Stimulated activated naive CD8-positive, alpha-beta T cell treated with anti-CD3 and anti-CD28 coated beads, Interleukin-15, amount 100 ng/mL, for 72 hours (primary cell): ENCODE results near the gene RHBDF2.
A peak's percentile ranks its signal among the peaks of the same experiment; 100 is the strongest.
"Not testable (repeated sequence)": the region's sequence is repeated elsewhere in the genome, so short reads cannot be mapped to it uniquely, and the experiment has no call there.

Source experiments
- ATAC-seq: fragments of 150-1000 bp; cut with Tn5 transposase; 2 replicates; pipeline ENCODE4 v1.10.0; 2021; ENCODE audit warnings: mild to moderate bottlenecking, moderate library complexity
- DNase-seq, 2 donors: peaks; one replicate each; pipeline ENCODE4 v3.0.0; 2021 to 2022
- H3K27ac Mint-ChIP-seq, 2 donors: one replicate each; pipeline ENCODE4 v1.8.0; 2022; ENCODE audit warnings: mild to moderate bottlenecking in 2 of 2, mixed read lengths in 2 of 2, moderate library complexity in 2 of 2
- H3K27me3 Mint-ChIP-seq: one replicate; pipeline ENCODE4 v1.8.0; 2022; ENCODE audit warnings: mixed read lengths
- H3K4me1 Mint-ChIP-seq: one replicate; pipeline ENCODE4 v1.8.0; 2022; ENCODE audit warnings: mild to moderate bottlenecking, mixed read lengths
- H3K4me3 Mint-ChIP-seq, 2 donors: one replicate each; pipeline ENCODE4 v1.8.0; 2022; ENCODE audit warnings: mild to moderate bottlenecking in 2 of 2, mixed read lengths in 2 of 2, moderate library complexity in 1 of 2
- H3K9me3 Mint-ChIP-seq, 2 donors: one replicate each; pipeline ENCODE4 v1.8.0; 2022; ENCODE audit warnings: mixed read lengths in 2 of 2

The RHBDF2 gene

DNA sequence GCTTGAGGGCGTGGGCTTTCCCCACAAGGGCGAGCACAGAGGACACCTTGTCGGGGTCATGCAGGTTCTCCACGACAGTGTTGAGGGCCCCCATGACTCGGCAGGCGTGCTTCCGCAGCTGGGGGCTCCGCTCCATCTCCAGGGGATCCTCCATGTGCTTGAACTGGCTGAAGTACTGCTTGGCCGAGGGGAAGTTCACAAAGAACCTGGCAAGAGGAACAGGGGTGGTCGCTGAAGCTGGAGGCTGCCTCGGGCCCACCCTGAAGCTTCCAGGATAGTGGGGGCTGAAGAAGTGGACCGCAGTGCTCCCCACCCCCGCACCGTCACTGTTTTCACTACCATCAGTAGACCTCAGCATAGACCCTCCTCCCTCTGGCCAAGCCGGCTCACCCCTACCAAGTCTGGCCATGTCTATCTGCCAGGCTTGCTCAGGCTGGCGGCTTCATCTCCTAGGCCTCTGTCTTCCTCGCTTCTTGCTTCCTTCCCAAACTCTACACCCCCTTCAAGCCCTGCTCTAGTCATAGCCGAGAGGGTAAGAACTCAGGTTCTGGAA, 30.3 kb upstream of the RHBDF2 start:
- no peaks in the 10 kb centered on the region for H3K9me3 Mint-ChIP-seq
- no peak for ATAC-seq
- H3K27me3 Mint-ChIP-seq = peaks cover 6% of the 10 kb centered on the region
- no peak overlapping the region for H3K4me3 Mint-ChIP-seq
- no peak for DNase-seq
- H3K27ac Mint-ChIP-seq = no peak overlapping the region
- peaks cover 64% of the 10 kb centered on the region for H3K4me1 Mint-ChIP-seq

GRCh38 chr17:76530811-76531485, 29.7 kb upstream of the RHBDF2 start:
- H3K9me3 Mint-ChIP-seq = no peaks in the 10 kb centered on the region

GRCh38 chr17:76530095-76530723, 29.0 kb upstream of the RHBDF2 start:
- peaks cover 59% of the 10 kb centered on the region for H3K4me1 Mint-ChIP-seq
- H3K4me3 Mint-ChIP-seq = peak overlapping the region; percentile 12 to 45
- no peaks in the 10 kb centered on the region for H3K9me3 Mint-ChIP-seq
- no peak for ATAC-seq
- no peaks in the 10 kb centered on the region for H3K27me3 Mint-ChIP-seq
- peak overlapping the region; percentile 10 to 76 for H3K27ac Mint-ChIP-seq
- no peak for DNase-seq

More at GRCh38 chr17:76530811-76531485, 29.7 kb upstream of the RHBDF2 start:
- Mint-ChIP-seq H3K27me3 (no peaks in the 10 kb centered on the region), H3K4me3 (no peak overlapping the region), H3K27ac (peak overlapping the region in 1 of 2 donors; percentile 10), H3K4me1 (peaks cover 64% of the 10 kb centered on the region)
- DNase-seq (no peak), ATAC-seq (no peak)

- DNase-seq = no peak
- H3K27me3 Mint-ChIP-seq = no peaks in the 10 kb centered on the region
- peaks cover 60% of the 10 kb centered on the region for H3K4me1 Mint-ChIP-seq
- H3K27ac Mint-ChIP-seq = peak overlapping the region in 1 of 2 donors; percentile 25
- ATAC-seq = no peak
- H3K9me3 Mint-ChIP-seq = no peaks in the 10 kb centered on the region
- H3K4me3 Mint-ChIP-seq = peak overlapping the region; percentile 54 to 85
Measured at GRCh38 chr17:76529224-76530094, 28.2 kb upstream of the RHBDF2 start.

GRCh38 chr17:76528528-76529223, 27.5 kb upstream of the RHBDF2 start:
- Mint-ChIP-seq H3K4me1 (peaks cover 62% of the 10 kb centered on the region), H3K27me3 (no peaks in the 10 kb centered on the region), H3K4me3 (peak overlapping the region; percentile 54 to 85), H3K27ac (peak overlapping the region; percentile 86 to 96), H3K9me3 (no peaks in the 10 kb centered on the region)
- DNase-seq (no peak), ATAC-seq (peak; percentile 29)

GRCh38 chr17:76528156-76528527, 26.9 kb upstream of the RHBDF2 start:
- ATAC-seq (peak; percentile 22), DNase-seq (no peak)
- Mint-ChIP-seq H3K27ac (peak overlapping the region in 1 of 2 donors; percentile 96), H3K4me3 (peak overlapping the region; percentile 54 to 85), H3K9me3 (no peaks in the 10 kb centered on the region), H3K4me1 (peaks cover 68% of the 10 kb centered on the region), H3K27me3 (no peaks in the 10 kb centered on the region)

DNA sequence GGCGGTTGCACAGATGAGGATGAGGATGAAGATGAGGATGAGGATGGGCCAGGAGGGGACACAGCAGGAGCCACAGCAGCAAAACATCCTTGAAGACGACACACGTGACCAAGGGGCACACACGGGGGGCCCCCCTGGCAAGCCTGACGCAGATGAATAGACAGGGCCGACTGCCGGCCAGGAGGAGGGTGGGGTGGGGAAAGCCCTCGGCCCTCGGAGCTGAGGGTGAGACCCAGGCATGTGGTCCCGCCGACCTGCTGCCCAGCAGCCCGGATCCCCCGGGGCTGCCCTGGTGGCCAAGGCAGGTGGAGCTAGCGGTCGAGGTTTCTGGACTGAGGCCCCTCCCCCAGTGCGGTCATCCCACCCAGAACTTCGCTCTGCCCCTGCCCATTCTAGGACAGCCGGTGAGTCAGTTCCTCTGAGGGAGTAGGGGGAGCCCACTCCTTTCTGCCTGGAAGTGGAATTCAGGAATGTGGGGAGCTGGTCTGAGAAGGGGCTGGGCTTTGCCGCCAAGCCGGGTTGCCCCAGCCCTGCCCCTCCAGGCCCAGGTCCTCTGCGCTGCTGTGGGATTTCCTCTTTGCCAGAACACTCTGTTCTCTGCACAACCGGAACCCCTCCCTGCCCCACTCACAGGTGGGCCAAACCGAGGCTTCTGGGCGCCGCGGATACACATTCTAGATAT, 26.3 kb upstream of the RHBDF2 start:
- Mint-ChIP-seq H3K4me1 (peaks cover 72% of the 10 kb centered on the region), H3K27me3 (no peaks in the 10 kb centered on the region), H3K4me3 (peak overlapping the region; percentile 54 to 85), H3K27ac (peak overlapping the region; percentile 60 to 89), H3K9me3 (no peaks in the 10 kb centered on the region)
- ATAC-seq (peak; percentile 76), DNase-seq (peak in 1 of 2 donors; percentile 59)

DNA sequence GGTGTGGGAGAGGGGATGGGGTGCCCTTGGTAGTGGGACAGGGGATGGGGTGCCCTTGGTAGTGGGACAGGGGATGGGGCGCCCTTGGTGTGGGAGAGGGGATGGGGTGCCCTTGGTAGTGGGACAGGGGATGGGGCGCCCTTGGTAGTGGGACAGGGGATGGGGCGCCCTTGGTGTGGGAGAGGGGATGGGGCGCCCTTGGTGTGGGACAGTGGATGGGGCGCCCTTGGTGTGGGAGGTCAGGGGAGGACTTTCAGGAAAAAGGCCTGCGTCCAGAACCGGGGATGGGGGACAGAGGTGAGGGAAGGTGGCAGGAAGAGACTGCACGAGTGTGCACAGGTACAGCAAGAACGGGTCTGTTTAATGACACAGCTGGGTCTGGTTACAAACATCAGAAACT, 25.8 kb upstream of the RHBDF2 start:
- Mint-ChIP-seq H3K4me1 (peaks cover 70% of the 10 kb centered on the region), H3K4me3 (peak overlapping the region; percentile 54 to 65)
- ATAC-seq = peak; percentile 29

DNA sequence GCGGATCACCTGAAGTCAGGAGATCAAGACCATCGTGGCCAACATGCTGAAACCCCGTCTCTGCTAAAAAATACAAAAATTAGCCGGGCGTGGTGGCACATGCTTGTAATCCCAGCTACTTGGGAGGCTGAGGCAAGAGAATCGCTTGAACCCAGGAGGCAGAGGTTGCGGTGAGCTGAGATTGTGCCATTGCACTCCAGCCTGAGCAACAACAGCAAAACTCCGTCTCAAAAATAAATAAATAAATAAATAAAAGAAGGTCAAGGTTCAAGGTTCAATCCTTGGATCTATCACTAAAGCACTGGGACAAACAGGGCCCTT, 24.2 kb upstream of the RHBDF2 start:
- H3K9me3 Mint-ChIP-seq, H3K4me3 Mint-ChIP-seq, H3K27me3 Mint-ChIP-seq, ATAC-seq, H3K27ac Mint-ChIP-seq, DNase-seq: not testable (repeated sequence)
- H3K4me1 Mint-ChIP-seq = peaks cover 54% of the 10 kb centered on the region

More for the DNA sequence above, 25.8 kb upstream of the RHBDF2 start:
- not testable (repeated sequence) for H3K27me3 Mint-ChIP-seq, H3K9me3 Mint-ChIP-seq, DNase-seq
- peak overlapping the region in 1 of 2 donors; percentile 44 for H3K27ac Mint-ChIP-seq

- H3K27ac Mint-ChIP-seq = no peak overlapping the region
- H3K4me3 Mint-ChIP-seq = no peak overlapping the region
- no peaks in the 10 kb centered on the region for H3K27me3 Mint-ChIP-seq
- no peak for ATAC-seq
- peaks cover 48% of the 10 kb centered on the region for H3K4me1 Mint-ChIP-seq
- H3K9me3 Mint-ChIP-seq = no peaks in the 10 kb centered on the region
- no peak for DNase-seq
Measured at GRCh38 chr17:76524598-76525512, 23.6 kb upstream of the RHBDF2 start.

- ATAC-seq (peak; percentile 70), DNase-seq (peak; percentile 82 to 83)
- peaks cover 44% of the 10 kb centered on the region for H3K4me1 Mint-ChIP-seq
- H3K4me3 Mint-ChIP-seq = peak overlapping the region; percentile 54 to 58
- no peaks in the 10 kb centered on the region for H3K9me3 Mint-ChIP-seq
- H3K27me3 Mint-ChIP-seq = no peaks in the 10 kb centered on the region
- no peak overlapping the region for H3K27ac Mint-ChIP-seq
Measured at GRCh38 chr17:76523084-76524037, 22.1 kb upstream of the RHBDF2 start.

DNA sequence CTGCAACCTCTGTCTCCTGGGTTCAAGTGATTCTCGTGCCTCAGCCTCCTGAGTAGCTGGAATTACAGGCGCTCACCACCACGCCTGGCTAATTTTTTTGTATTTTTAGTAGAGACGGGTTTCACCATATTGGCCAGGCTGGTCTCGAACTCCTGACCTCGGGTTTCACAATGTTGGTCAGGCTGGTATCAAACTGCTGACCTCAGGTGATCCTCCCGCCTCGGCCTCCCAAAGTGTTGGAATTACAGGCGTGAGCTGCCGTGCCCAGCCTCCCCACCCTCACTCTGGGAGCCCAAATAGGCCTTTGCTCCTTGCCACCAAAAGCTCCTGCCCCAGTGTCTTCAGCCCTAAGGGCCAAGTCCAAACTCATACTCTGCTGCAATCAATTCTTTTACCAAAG, 20.5 kb upstream of the RHBDF2 start:
- peaks cover 38% of the 10 kb centered on the region for H3K4me1 Mint-ChIP-seq
- H3K27me3 Mint-ChIP-seq, H3K27ac Mint-ChIP-seq, H3K4me3 Mint-ChIP-seq, H3K9me3 Mint-ChIP-seq, ATAC-seq, DNase-seq: not testable (repeated sequence)

DNA sequence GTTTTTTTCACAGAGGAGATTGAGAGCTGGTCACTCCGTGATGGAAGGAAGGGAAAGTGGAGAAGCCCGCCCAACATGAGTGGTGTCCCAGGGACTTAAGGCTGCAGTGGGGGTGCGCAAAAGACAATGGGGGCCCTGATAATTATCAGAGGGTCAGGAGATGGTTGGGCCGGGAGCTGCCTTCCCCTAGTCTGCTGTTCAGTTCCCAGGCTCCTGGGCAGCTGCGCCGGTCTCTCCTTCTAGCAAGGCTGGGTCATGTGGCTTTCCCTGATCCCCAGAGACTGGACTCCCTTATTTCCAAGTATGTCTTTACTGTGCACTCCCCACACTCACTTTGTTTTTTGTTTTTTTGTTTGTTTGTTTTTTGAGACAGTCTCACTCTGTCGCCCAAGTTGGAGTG, 20.0 kb upstream of the RHBDF2 start:
- Mint-ChIP-seq H3K27ac (peak overlapping the region in 1 of 2 donors; percentile 48), H3K4me3 (no peak overlapping the region), H3K9me3 (no peaks in the 10 kb centered on the region), H3K27me3 (no peaks in the 10 kb centered on the region), H3K4me1 (peaks cover 42% of the 10 kb centered on the region)
- DNase-seq = no peak
- ATAC-seq = no peak
